Measurements from ENCODE around the gene ATP6V0A1.
"Not testable (repeated sequence)": the region's sequence is repeated elsewhere in the genome, so short reads cannot be mapped to it uniquely, and the experiment has no call there.

Gene ATP6V0A1

DNA sequence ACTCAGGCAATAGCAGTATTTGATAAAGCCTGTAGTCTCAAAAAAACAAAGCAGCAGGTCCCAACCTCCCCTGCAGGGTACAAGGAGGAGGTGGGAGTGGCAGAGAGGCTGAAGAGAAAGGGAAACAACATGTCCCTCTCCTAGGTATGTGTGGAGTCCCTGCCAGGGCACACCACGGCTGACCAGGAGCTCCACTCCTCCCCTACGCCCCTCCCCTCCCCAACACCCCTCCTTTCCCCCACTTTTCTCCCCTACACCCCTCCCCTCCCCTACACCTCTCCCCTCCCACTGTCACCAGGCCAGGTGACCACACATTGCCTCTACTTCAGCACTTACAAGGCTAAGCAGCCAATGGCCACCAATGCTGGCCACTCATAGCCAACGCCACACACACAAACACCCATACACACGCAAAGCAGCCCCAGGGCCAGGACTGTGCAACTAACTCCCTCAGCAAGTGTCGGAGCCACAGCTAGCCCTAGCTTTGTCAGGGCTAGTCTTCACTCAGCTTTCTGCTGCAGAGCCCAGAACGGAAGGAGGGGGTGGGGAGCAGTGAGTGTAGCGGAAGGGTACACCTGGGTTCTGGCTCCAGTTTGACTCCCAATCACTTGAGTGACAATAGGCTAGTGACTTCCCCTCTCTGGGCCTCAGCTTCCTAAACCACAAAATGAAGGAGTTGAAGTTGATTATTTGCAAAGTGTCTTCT is 43.8 kb upstream of the ATP6V0A1 start:
- no peak overlapping the region for H3K4me3 ChIP-seq (ENCODE audit: low read depth, low read length)
- TF ChIP-seq, protein P1, sequence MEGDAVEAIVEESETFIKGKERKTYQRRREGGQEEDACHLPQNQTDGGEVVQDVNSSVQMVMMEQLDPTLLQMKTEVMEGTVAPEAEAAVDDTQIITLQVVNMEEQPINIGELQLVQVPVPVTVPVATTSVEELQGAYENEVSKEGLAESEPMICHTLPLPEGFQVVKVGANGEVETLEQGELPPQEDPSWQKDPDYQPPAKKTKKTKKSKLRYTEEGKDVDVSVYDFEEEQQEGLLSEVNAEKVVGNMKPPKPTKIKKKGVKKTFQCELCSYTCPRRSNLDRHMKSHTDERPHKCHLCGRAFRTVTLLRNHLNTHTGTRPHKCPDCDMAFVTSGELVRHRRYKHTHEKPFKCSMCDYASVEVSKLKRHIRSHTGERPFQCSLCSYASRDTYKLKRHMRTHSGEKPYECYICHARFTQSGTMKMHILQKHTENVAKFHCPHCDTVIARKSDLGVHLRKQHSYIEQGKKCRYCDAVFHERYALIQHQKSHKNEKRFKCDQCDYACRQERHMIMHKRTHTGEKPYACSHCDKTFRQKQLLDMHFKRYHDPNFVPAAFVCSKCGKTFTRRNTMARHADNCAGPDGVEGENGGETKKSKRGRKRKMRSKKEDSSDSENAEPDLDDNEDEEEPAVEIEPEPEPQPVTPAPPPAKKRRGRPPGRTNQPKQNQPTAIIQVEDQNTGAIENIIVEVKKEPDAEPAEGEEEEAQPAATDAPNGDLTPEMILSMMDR (IDR thresholded peaks at IDR 0.05; ENCODE audit: borderline replicate concordance, insufficient read depth, low read depth, low read length): no peak

DNA sequence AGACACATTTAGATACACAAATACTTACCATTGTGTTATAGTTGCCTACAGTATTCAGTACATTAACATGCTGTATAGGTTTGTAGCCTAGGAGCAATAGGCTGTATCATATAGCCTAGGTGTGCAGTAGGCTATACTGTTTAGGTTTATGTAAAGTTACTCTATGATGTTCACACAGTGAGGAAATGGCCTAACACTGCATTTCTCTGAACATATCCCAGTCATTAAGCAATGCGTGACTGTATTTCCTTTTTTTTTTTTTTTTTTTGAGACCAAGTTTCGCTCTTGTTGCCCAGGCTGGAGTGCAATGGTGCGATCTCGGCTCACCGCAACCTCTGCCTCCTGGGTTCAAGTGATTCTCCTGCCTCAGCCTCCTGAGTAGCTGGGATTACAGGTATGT is 40.7 kb upstream of the ATP6V0A1 start:
- H3K4me3 ChIP-seq (ENCODE audit: low read depth, low read length): not testable (repeated sequence)

DNA sequence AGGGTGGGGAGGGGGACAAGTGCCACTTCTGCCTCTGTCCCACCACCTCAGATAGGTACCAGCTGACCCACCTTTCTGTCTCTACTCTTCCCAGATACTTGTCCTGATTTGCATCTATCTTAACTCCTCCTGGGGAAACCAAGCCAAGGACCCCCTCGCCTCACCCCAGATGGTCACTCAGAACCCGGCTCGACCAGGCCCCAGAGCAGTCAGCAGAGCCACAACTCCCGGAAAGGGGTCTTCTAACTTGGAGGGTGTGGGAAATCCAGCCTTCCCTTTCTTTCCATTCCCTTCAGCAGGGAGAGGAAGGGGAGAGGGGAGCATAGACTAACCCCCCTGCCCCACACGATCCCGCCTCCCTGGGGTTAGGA is 37.6 kb upstream of the ATP6V0A1 start:
- no peak overlapping the region for H3K4me3 ChIP-seq (ENCODE audit: low read depth, low read length)
- TF ChIP-seq, protein P1 (IDR thresholded peaks at IDR 0.05; ENCODE audit: borderline replicate concordance, insufficient read depth, low read depth, low read length): no peak

DNA sequence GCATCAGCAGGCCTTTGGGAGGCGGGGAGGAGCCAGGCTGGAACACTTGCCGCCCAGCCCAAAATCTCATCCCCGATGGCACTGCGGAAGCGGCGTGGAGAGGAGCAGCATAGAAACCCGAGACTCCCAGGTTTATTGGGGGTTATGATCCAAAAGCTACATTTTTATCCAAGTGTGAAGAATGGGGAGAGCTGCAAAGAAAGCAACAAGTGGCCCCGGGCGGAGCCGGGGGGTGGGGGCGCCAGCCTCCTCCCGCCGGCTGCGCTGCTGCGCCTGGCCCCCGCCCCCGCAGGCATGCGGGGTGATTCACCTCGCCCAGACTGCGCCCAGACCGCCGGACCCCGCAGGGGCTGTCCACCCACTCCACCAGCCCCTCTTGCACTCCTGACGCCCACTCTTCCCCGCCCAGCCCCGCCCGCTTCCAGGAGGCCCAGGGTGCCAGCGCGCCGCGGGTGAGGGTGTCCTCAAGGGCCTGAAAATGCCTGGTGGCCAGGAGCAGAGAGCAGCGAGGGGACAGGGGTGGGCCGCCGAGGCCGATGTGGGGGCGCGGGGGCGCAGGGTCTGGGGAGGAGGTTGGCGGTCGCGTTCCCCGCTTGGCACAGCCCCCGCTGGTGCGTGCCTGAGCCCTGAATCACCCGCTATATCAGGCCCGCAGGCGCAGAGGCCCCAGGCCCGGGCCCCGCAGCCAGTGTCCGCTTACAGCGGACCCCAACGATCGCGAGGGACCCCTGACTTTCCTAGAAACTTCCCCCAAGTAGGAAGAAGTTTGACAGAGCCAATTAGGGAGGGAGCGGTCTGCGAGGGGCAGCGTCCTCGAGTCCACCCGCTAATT is 37.0 kb upstream of the ATP6V0A1 start:
- peak overlapping the region; percentile 16 for H3K4me3 ChIP-seq (ENCODE audit: low read depth, low read length)
- TF ChIP-seq, protein P1 (IDR thresholded peaks at IDR 0.05; ENCODE audit: borderline replicate concordance, insufficient read depth, low read depth, low read length): no peak

DNA sequence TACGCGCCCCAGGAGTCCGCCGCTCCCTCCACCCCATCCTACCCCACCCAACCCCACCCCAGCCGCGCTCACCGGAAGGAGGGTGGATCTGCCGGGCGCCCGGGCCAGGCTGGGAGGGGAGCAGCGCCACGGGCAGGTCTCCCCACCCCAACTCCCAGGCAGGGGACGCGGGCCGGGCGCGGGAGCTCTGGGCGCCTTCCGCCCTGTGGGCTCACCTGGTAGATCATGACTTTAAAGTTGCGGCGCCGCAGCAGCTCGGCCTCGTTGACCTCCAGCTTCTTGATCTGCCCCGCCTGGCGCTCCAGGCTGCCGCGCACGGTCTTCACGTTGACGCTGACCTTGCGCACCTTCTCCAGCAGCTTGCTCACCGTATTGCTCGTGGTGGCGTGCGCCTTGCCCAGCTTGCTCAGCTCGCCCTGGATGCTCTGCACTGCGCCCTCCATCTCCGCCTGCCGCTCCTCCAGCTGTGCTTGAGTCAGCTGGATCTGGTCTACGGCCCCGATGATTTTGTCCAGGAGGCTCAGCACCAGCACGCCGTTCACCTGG is 36.2 kb upstream of the ATP6V0A1 start:
- TF ChIP-seq, protein P1 (IDR thresholded peaks at IDR 0.05; ENCODE audit: borderline replicate concordance, insufficient read depth, low read depth, low read length): no peak
- H3K4me3 ChIP-seq (ENCODE audit: low read depth, low read length): peak overlapping the region; percentile 47

DNA sequence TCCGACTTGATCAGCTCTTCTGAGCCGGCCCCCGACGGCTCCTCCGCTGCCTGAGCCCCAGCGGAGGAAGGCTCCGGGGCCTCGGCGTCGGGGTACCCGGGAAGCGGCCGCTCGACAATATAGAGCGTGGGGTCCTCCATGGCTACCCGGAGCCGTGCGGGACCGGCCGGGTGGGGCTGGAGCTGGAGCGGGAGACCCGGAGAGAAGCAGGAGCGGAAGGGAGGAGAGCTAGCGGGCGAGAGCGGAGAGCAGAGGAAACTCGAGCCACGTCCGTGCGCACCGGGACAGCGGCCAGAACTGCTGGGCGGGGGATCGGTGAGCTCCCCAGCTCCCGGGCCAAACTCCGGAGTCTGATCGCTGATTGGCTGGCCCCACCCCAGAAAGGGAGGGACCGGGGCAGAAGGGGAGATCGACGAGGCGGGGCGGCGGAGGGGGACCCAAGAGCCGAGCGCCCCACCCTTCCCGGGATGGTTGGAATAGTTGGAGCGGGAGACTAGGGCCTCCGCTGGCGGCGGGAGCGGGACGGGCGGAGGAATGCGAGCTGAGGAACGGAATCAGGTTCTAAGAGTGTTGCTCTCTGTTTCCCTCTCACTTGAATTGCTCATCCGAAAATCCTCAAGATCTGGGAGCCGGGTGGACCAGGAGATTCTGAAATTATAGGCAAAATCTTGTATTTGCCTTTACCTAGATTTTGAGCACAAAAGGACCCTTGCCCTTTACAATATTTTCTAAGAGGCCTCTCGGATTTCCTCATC is 35.5 kb upstream of the ATP6V0A1 start, which contains the start of gene CAVIN1:
CAVIN1 (minus strand) TSS at position 299 of the 755 bp plus-strand sequence; CDS start at position 140, 159 bp downstream.
- peak within 1 kb of the TSS; percentile 47 for H3K4me3 ChIP-seq (ENCODE audit: low read depth, low read length)
- TF ChIP-seq, protein P1 (IDR thresholded peaks at IDR 0.05; ENCODE audit: borderline replicate concordance, insufficient read depth, low read depth, low read length): no peak

DNA sequence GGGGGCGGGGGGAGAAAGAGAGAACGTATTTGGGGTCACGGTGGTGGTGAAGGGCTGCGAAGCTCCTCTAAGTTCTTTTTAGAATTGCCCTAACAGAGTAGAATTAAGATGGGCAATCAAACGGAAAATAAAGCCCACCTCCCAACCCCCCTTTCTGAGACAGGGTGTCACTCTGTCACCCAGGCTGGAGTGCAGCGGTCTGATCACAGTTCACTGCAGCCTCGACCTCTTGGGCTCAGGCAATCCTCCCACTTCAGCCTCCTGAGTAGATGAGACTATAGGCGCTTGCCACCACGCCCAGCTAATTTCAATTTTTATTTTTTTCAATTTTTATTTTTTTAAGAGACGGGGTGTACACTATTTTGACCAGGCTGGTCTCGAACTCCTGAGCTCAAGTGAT is 34.9 kb upstream of the ATP6V0A1 start:
- TF ChIP-seq, protein P1 (IDR thresholded peaks at IDR 0.05; ENCODE audit: borderline replicate concordance, insufficient read depth, low read depth, low read length): no peak
- H3K4me3 ChIP-seq (ENCODE audit: low read depth, low read length): no peak overlapping the region
